D721Med (cell line): ENCODE data around the gene PTPN6.

Experiments
- DNase-seq: peaks from one replicate; pipeline ENCODE4 v3.0.0; 2011; ENCODE audit warnings: low spot score; ENCODE audit not compliant: insufficient read length
- FAIRE-seq: peaks from 2 replicates; lab custom pipeline; 2011; peaks lifted over from hg19 to GRCh38; lab: Jason Lieb, UNC
- CTCF ChIP-seq: IDR thresholded peaks from 2 replicates; pipeline ENCODE4 v1.5.1; 2012; ENCODE audit warnings: mild to moderate bottlenecking, control low read depth; ENCODE audit not compliant: insufficient read depth; ENCODE audit errors: missing control alignments

Gene PTPN6

GRCh38 chr12:6944381-6945186 is 6.6 kb upstream of the PTPN6 start:
- TF ChIP-seq CTCF = peak; percentile 77
- peak; percentile 85 for DNase-seq
- no peak for FAIRE-seq

- TF ChIP-seq CTCF = no peak
- FAIRE-seq (no peak), DNase-seq (no peak)
Observed at GRCh38 chr12:6945613-6946012, 5.5 kb upstream of the PTPN6 start.

- no peak for FAIRE-seq
- DNase-seq = no peak
- TF ChIP-seq CTCF = no peak
Observed at GRCh38 chr12:6946033-6946919, 4.9 kb upstream of the PTPN6 start.

GRCh38 chr12:6946920-6947374 is 4.2 kb upstream of the PTPN6 start:
- DNase-seq (no peak), FAIRE-seq (no peak)
- TF ChIP-seq CTCF = no peak

- FAIRE-seq = no peak
Observed at GRCh38 chr12:6947615-6948014, 3.5 kb upstream of the PTPN6 start.

GRCh38 chr12:6948873-6949594 is 2.1 kb upstream of the PTPN6 start:
- TF ChIP-seq CTCF = no peak
- FAIRE-seq (no peak), DNase-seq (no peak)

More at GRCh38 chr12:6947615-6948014, 3.5 kb upstream of the PTPN6 start:
- TF ChIP-seq CTCF = no peak
- DNase-seq = no peak
